Activated naive CD8-positive, alpha-beta T cell (primary cell): ENCODE data around the gene DNAH9.

Experiments used
- H3K27ac Mint-ChIP-seq: one replicate; pipeline ENCODE4 v1.8.0; 2021; ENCODE audit warnings: mixed read lengths
- H3K27me3 Mint-ChIP-seq: one replicate; pipeline ENCODE4 v1.8.0; 2021; ENCODE audit warnings: mixed read lengths
- H3K36me3 Mint-ChIP-seq: one replicate; pipeline ENCODE4 v1.8.0; 2021; ENCODE audit warnings: mixed read lengths
- H3K4me1 Mint-ChIP-seq: one replicate; pipeline ENCODE4 v1.8.0; 2021; ENCODE audit warnings: low read depth, mixed read lengths
- H3K4me3 Mint-ChIP-seq: one replicate; pipeline ENCODE4 v1.8.0; 2021; ENCODE audit warnings: mild to moderate bottlenecking, mixed read lengths
- H3K9me3 Mint-ChIP-seq: one replicate; pipeline ENCODE4 v1.8.0; 2021; ENCODE audit warnings: low read depth, mixed read lengths

Gene DNAH9

GRCh38 chr17:11848330-11848729 is 250.1 kb downstream of the DNAH9 start:
- Mint-ChIP-seq H3K27me3 (peaks cover 15% of the 10 kb centered on the region), H3K9me3 (peaks cover 13% of the 10 kb centered on the region), H3K4me1 (no peaks in the 10 kb centered on the region), H3K27ac (no peak overlapping the region), H3K4me3 (no peak overlapping the region), H3K36me3 (no peaks in the 10 kb centered on the region)

DNA sequence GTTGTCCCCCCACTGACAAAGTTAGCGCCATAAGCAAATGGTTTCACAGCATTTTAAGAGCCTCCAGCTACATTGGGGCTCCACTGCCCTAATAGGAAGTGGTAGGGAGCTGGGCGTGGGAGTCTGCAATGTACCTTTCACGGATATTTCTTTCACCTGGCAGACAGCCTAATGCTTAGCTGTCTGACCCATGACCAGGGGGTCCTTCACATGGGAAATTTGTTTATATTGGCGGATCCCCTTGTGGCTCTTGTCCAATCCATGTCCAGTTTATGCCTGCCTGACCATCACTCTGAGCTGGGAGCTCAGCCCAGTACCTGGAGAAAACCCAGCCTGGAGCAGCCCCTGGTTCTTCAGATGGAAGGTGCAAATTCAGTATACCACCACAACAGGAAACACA is 254.0 kb downstream of the DNAH9 start:
- H3K9me3 Mint-ChIP-seq, result peaks cover 13% of the 10 kb centered on the region

GRCh38 chr17:11852912-11853311 is 254.6 kb downstream of the DNAH9 start:
- Mint-ChIP-seq H3K4me3 (no peak overlapping the region), H3K9me3 (peaks cover 12% of the 10 kb centered on the region), H3K27me3 (peaks cover 18% of the 10 kb centered on the region)

More for the DNA sequence above, 254.0 kb downstream of the DNAH9 start:
- no peak overlapping the region for H3K4me3 Mint-ChIP-seq
- H3K36me3 Mint-ChIP-seq, result no peaks in the 10 kb centered on the region
- peaks cover 18% of the 10 kb centered on the region for H3K27me3 Mint-ChIP-seq
- H3K27ac Mint-ChIP-seq, result no peak overlapping the region
- H3K4me1 Mint-ChIP-seq, result no peaks in the 10 kb centered on the region

DNA sequence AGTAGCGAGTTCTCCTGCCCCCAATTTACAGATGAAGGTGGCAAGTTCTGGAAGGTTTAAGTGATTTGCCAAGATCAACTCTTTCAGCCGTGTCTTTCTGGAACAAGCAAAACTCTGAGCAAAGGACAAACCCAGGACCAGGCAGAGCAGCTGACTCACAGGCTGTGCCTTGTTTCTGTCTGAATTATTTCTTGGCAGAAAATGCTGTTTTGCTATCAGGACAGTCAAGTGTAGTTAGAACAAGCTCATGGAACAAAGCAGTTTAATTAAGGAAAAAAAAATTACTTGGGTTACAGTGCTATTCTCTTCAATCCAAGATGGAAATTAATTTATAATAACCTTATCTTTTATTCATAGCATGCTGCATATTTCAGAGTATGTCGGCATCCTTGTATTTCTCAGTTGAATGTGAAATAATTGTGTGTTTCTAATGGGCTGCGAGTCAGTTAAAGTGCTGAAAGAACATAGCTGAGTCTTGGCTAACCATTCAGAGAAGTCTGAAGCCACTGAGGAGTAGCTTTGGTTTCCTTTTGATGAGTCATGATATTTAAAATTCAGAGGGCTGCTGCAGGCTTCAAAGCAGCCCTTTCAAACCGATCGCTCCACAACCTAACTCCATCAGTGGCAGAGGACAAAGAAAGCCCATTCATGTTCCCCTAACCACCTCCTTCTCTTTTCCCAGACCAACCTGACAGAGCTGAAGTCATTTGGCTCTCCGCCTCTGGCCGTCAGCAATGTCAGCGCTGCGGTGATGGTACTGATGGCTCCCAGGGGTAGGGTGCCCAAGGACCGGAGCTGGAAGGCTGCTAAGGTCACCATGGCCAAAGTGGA is 255.3 kb downstream of the DNAH9 start:
- H3K27me3 Mint-ChIP-seq, result peaks cover 18% of the 10 kb centered on the region
- no peaks in the 10 kb centered on the region for H3K4me1 Mint-ChIP-seq
- H3K4me3 Mint-ChIP-seq, result no peak overlapping the region
- H3K9me3 Mint-ChIP-seq, result peaks cover 12% of the 10 kb centered on the region
- no peaks in the 10 kb centered on the region for H3K36me3 Mint-ChIP-seq
- H3K27ac Mint-ChIP-seq, result no peak overlapping the region

More at GRCh38 chr17:11852912-11853311, 254.6 kb downstream of the DNAH9 start:
- no peaks in the 10 kb centered on the region for H3K36me3 Mint-ChIP-seq
- H3K27ac Mint-ChIP-seq, result no peak overlapping the region
- no peaks in the 10 kb centered on the region for H3K4me1 Mint-ChIP-seq

- Mint-ChIP-seq H3K4me1 (no peaks in the 10 kb centered on the region), H3K36me3 (no peaks in the 10 kb centered on the region), H3K9me3 (peaks cover 13% of the 10 kb centered on the region), H3K27me3 (peaks cover 7% of the 10 kb centered on the region), H3K4me3 (no peak overlapping the region), H3K27ac (no peak overlapping the region)
These were observed 257.0 kb downstream of the DNAH9 start for GRCh38 chr17:11855306-11855705.

DNA sequence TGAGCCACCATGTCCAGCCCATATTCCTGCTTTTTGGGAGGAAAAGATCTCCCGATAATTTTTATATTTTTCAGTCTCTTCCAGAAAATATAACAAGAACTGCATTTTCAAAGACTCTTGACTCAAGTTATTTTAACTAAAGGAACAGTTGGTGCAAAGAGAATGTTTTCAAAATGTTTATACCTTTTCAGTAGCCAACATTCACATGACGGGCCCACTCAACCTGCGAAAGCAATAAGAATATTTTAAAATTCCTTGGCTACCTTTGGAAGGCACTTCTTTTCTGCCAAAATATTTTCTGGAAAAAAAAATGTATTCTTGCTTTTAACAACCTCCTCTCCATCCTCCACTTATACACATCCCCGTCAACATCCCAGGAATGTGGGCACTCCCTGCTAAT is 258.7 kb downstream of the DNAH9 start:
- Mint-ChIP-seq H3K27me3 (peaks cover 3% of the 10 kb centered on the region), H3K4me3 (no peak overlapping the region), H3K4me1 (no peaks in the 10 kb centered on the region)

DNA sequence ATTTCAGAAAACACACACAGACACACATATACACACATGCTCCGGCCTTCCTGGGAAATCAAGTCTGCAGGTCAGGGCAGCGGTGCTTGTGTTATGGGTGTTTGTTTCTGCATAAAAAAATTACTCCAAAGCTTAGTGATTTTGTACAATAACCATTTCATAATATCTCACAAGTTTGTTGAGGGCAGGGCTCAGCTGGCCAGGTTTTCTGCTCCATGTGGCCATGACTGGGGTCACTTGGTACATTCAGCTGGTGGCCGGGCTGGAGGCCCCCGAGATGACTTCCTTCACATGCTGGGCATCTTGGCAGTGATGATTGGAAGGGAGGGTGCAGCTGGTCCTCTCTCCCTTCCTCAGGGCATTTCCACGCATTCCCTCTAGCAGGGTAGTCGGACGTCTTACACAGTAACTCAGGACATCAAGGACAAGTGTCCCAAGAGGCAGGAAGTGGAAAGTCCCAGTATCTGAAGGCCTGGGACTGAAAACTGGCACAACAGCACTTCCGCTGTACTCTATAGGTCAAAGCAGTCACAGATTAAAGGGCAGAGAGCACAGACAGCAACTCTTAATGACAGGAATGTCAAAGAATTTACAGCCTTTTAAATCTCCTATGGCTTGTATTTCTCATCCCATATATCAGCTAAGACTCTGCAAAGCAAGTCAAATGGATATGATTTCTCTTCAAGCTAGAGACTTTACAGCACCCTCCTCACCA is 271.6 kb downstream of the DNAH9 start:
- H3K4me1 Mint-ChIP-seq, result no peaks in the 10 kb centered on the region
- H3K9me3 Mint-ChIP-seq, result peaks cover 11% of the 10 kb centered on the region
- H3K27me3 Mint-ChIP-seq, result peaks cover 5% of the 10 kb centered on the region
- H3K27ac Mint-ChIP-seq, result no peak overlapping the region
- H3K36me3 Mint-ChIP-seq, result no peaks in the 10 kb centered on the region
- H3K4me3 Mint-ChIP-seq, result no peak overlapping the region

More for the DNA sequence above, 258.7 kb downstream of the DNAH9 start:
- Mint-ChIP-seq H3K36me3 (no peaks in the 10 kb centered on the region), H3K9me3 (peaks cover 13% of the 10 kb centered on the region), H3K27ac (no peak overlapping the region)

DNA sequence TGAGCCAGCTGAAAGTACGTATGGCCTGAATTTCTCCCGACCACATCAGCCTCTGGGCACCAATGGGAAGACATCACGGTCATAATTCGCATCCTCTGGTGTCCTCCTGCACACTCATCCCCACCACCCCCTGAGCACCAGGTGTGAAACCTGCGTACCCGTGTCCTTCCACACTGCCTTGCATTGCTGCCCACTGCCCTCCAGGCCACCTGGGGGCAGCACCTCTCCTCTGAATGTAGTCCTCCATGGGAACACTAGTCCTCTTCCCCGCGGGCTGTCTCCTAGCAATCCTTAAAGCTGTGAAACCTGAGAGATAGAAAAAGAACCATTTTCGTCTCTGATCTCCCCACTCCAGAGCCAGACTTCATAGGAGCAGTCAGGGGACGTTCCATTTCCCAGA is 273.5 kb downstream of the DNAH9 start:
- Mint-ChIP-seq H3K36me3 (no peaks in the 10 kb centered on the region), H3K4me1 (no peaks in the 10 kb centered on the region), H3K9me3 (peaks cover 11% of the 10 kb centered on the region), H3K4me3 (no peak overlapping the region), H3K27me3 (peaks cover 5% of the 10 kb centered on the region), H3K27ac (no peak overlapping the region)

GRCh38 chr17:11874756-11875155 is 276.5 kb downstream of the DNAH9 start:
- no peaks in the 10 kb centered on the region for H3K9me3 Mint-ChIP-seq
- no peaks in the 10 kb centered on the region for H3K36me3 Mint-ChIP-seq
- no peak overlapping the region for H3K27ac Mint-ChIP-seq
- H3K27me3 Mint-ChIP-seq, result no peaks in the 10 kb centered on the region
- no peak overlapping the region for H3K4me3 Mint-ChIP-seq
- H3K4me1 Mint-ChIP-seq, result no peaks in the 10 kb centered on the region

DNA sequence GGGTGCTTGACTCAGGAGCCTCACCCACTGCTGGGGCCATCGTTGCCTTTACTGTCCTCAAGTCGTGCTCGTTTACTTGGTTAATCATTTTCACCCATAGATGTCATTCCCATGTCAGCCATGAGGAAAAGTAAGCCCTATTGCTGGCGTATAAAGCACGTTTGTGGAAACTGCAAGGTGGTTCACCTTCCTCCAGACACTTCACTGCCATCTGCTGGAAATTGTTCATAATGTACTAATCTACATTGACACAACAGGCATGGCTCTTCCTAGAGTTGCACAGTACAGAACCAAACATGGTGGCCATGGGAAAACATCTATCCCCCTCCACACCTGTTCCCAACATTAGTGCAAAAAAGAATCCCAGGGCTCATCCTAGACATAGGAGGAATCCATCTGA is 282.4 kb downstream of the DNAH9 start:
- Mint-ChIP-seq H3K4me1 (no peaks in the 10 kb centered on the region), H3K27me3 (no peaks in the 10 kb centered on the region), H3K36me3 (no peaks in the 10 kb centered on the region), H3K27ac (no peak overlapping the region), H3K9me3 (no peaks in the 10 kb centered on the region), H3K4me3 (no peak overlapping the region)

DNA sequence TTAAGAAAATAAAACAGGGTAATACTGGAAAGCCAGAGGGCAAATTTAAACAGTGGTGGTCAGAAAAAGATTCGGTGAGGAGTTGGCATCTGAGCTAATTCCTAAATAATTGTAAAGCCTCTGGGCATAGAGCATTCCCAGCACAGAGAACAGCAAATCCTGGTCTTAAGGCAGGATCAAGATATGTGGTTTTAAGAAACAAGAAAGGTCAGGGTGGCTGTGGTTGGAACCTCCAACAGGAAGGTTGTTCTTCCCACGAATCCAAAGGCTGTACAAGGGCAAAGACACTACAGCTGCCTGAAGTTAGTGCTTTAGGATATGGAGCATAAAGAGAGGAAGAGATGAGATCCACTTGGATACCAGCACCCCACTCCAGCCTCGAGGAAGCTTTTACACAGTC is 284.4 kb downstream of the DNAH9 start:
- Mint-ChIP-seq H3K4me1 (no peaks in the 10 kb centered on the region), H3K4me3 (no peak overlapping the region), H3K27me3 (no peaks in the 10 kb centered on the region), H3K36me3 (no peaks in the 10 kb centered on the region), H3K27ac (no peak overlapping the region), H3K9me3 (no peaks in the 10 kb centered on the region)

GRCh38 chr17:11885051-11885450 is 286.8 kb downstream of the DNAH9 start:
- no peaks in the 10 kb centered on the region for H3K27me3 Mint-ChIP-seq
- H3K27ac Mint-ChIP-seq, result no peak overlapping the region
- H3K4me1 Mint-ChIP-seq, result no peaks in the 10 kb centered on the region
- H3K36me3 Mint-ChIP-seq, result no peaks in the 10 kb centered on the region
- no peaks in the 10 kb centered on the region for H3K9me3 Mint-ChIP-seq
- no peak overlapping the region for H3K4me3 Mint-ChIP-seq

- peaks cover 3% of the 10 kb centered on the region for H3K36me3 Mint-ChIP-seq
- H3K9me3 Mint-ChIP-seq, result no peaks in the 10 kb centered on the region
- H3K27me3 Mint-ChIP-seq, result no peaks in the 10 kb centered on the region
- H3K27ac Mint-ChIP-seq, result no peak overlapping the region
- H3K4me1 Mint-ChIP-seq, result no peaks in the 10 kb centered on the region
- no peak overlapping the region for H3K4me3 Mint-ChIP-seq
These were observed 291.0 kb downstream of the DNAH9 start for GRCh38 chr17:11889266-11889665.

DNA sequence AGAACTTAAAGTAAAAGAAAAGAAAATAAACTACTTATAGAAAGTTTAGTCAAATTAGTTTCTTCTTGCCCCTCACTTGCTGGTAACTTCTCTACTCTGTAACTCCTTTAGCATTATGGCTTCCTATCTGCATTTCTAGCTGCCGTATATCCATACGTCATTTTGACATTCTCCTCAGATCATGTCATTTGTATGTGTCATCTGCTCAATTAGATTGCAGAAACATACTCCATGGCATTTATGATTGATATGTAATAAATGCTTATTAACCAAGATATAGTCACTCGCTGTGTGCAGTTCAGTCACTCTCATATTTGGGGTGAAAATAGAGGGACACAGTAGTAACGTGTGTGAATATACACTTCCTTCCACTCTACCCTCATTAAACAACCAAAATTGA is 295.6 kb downstream of the DNAH9 start:
- Mint-ChIP-seq H3K4me3 (no peak overlapping the region), H3K4me1 (no peaks in the 10 kb centered on the region), H3K27me3 (no peaks in the 10 kb centered on the region), H3K27ac (no peak overlapping the region), H3K36me3 (peaks cover 3% of the 10 kb centered on the region), H3K9me3 (no peaks in the 10 kb centered on the region)

DNA sequence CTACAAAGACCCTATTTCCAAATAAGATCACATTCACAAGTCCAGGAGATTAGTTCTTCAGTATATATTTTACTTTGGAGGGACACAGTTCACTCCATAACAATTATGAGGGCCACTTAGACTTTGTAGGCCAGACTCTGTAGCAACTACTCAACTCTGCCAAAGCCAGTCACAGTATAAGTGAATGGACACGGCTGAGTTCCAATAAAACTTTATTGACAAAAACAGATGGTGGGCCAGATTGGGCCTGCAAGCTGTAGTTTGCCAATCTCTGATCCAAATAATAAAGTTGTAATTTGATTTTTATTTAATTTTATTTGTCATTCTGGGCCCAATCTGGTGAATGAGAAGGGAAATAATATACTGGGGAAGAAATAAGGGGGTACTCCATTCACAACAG is 297.9 kb downstream of the DNAH9 start:
- no peaks in the 10 kb centered on the region for H3K27me3 Mint-ChIP-seq

More for the DNA sequence above, 297.9 kb downstream of the DNAH9 start:
- Mint-ChIP-seq H3K27ac (no peak overlapping the region), H3K4me3 (no peak overlapping the region), H3K4me1 (no peaks in the 10 kb centered on the region), H3K36me3 (peaks cover 3% of the 10 kb centered on the region), H3K9me3 (no peaks in the 10 kb centered on the region)
